Esophagus muscularis mucosa (tissue), 3 donors: ENCODE measurements around the gene RBMS3.

Source experiments
- CTCF ChIP-seq, 3 experiments: fragments of 200-600 bp in 2 of 3; fragments of 450-650 bp in 1 of 3; sonication (generic) in 2 of 3; IDR thresholded peaks; one replicate each; pipeline ENCODE4 v1.5.1; 2017 to 2019; ENCODE audit warnings: antibody characterized with exemption in 3 of 3, mild to moderate bottlenecking in 2 of 3, moderate library complexity in 1 of 3
- EP300 ChIP-seq: sonication (generic); formaldehyde crosslinking; IDR thresholded peaks from one replicate; pipeline ENCODE4 v1.6.1; 2017; ENCODE audit warnings: antibody characterized with exemption

DNA sequence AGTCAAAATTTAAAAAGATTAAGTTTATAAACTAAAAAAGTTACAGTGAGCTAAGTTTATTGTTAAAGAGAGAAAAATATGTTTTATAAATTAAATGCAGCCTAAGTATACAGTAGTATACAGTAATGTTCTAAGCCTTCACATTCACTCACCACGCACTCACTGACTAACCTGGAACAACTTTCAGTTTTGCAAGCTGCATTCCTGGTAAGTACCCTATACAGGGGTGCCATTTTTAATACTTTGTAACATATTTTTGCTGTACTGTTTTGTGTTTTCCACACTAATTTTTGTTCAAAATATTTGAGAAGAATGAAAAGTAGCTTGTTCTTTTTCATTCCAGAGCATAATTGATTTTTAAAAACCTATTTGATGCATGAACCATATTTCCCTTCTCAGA lies 524.9 kb downstream of the RBMS3 start:
- no peak for TF ChIP-seq EP300
- TF ChIP-seq CTCF (IDR thresholded peaks at IDR 0.05), result no peak
